Naive B cell (primary cell): ENCODE data around the gene PRR12. TPM values are rescaled to one million over a fixed set of nuclear protein-coding genes. Genes with fewer than 3 reads are reported as not detected.
"Not testable (repeated sequence)": the region's sequence is repeated elsewhere in the genome, so short reads cannot be mapped to it uniquely, and the experiment has no call there.

Source experiments
- ATAC-seq, 2 donors: fragments of 150-1000 bp; cut with Tn5 transposase; 2 replicates each; pipeline ENCODE4 v1.10.0; 2021; ENCODE audit warnings: low read depth in 2 of 2, mild to moderate bottlenecking in 2 of 2, moderate library complexity in 2 of 2
- DNase-seq: peaks from one replicate; pipeline ENCODE4 v3.0.0; 2022
- H3K27ac Mint-ChIP-seq, 6 donors: one replicate each; pipeline ENCODE4 v1.8.0; 2020 to 2022; ENCODE audit warnings: mild to moderate bottlenecking in 6 of 6, mixed read lengths in 6 of 6, moderate library complexity in 5 of 6, inconsistent platforms in 2 of 6
- H3K27me3 Mint-ChIP-seq, 3 donors: one replicate each; pipeline ENCODE4 v1.8.0; 2021 to 2022; ENCODE audit warnings: mixed read lengths in 3 of 3, mild to moderate bottlenecking in 1 of 3
- H3K36me3 Mint-ChIP-seq, 2 donors: one replicate each; pipeline ENCODE4 v1.8.0; 2020 to 2022; ENCODE audit warnings: mixed read lengths in 2 of 2, inconsistent platforms in 1 of 2, mild to moderate bottlenecking in 1 of 2
- H3K4me1 Mint-ChIP-seq, 3 donors: one replicate each; pipeline ENCODE4 v1.8.0; 2020 to 2022; ENCODE audit warnings: mixed read lengths in 3 of 3, inconsistent platforms in 1 of 3, mild to moderate bottlenecking in 1 of 3, moderate library complexity in 1 of 3
- H3K4me3 Mint-ChIP-seq, 8 donors: one replicate each; pipeline ENCODE4 v1.8.0; 2020 to 2022; ENCODE audit warnings: mild to moderate bottlenecking in 8 of 8, mixed read lengths in 8 of 8, moderate library complexity in 8 of 8, inconsistent platforms in 2 of 8
- H3K9me3 Mint-ChIP-seq, 7 donors: one replicate each; pipeline ENCODE4 v1.8.0; 2020 to 2022; ENCODE audit warnings: mixed read lengths in 7 of 7, mild to moderate bottlenecking in 5 of 7, inconsistent platforms in 2 of 7, moderate library complexity in 1 of 7
- polyA plus RNA-seq, 6 donors: library from polyadenylated mRNA; unstranded; fragments of 300-500 nt; fragmentation: Illumina TruSeq; gene quantifications; one replicate each; pipeline ENCODE4 v1.2.3, GENCODE V29; 2021; ENCODE audit warnings: low read depth in 6 of 6

Gene PRR12
- polyA plus RNA-seq, 6 donors from 2014 or later: 0.09 to 0.77 (median 0.29) TPM

DNA sequence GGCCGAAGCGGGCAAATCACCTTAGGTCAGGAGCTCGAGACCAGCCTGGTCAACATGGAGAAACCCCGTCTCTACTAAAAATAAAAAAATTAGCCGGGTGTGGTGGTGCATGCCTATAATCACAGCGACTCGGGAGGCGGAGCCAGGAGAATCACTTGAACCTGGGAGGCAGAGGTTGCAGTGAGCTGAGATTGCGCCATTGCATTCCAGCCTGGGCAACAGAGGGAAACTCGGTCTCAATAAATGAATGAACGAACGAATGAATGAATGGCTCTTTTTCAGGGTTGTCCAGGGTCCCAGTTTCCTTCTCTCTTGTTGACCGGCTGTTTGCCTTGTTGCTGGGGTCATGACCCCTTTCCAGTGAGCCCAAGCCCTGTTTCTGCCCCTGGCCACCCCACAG, 26.9 kb downstream of the PRR12 start:
- Mint-ChIP-seq H3K4me1 (peaks cover 0 to 19% (median 0%) of the 10 kb centered on the region in 3 donors), H3K27ac (peak overlapping the region in 1 of 6 donors; percentile 27), H3K36me3 (peaks cover 0 to 31% of the 10 kb centered on the region in 2 donors)
- H3K9me3 Mint-ChIP-seq, DNase-seq, H3K4me3 Mint-ChIP-seq, ATAC-seq, H3K27me3 Mint-ChIP-seq: not testable (repeated sequence)

GRCh38 chr19:49624967-49625910, 34.3 kb downstream of the PRR12 start:
- Mint-ChIP-seq H3K4me1 (peaks cover 0 to 5% (median 3%) of the 10 kb centered on the region in 3 donors), H3K36me3 (no peaks in the 10 kb centered on the region), H3K4me3 (no peak overlapping the region), H3K27me3 (no peaks in the 10 kb centered on the region), H3K27ac (peak overlapping the region in 1 of 6 donors; percentile 82), H3K9me3 (no peaks in the 10 kb centered on the region)
- no peak for ATAC-seq
- DNase-seq: no peak

- ATAC-seq: no peak
- H3K9me3 Mint-ChIP-seq: no peaks in the 10 kb centered on the region
Observed at GRCh38 chr19:49626226-49626625, 35.2 kb downstream of the PRR12 start.

DNA sequence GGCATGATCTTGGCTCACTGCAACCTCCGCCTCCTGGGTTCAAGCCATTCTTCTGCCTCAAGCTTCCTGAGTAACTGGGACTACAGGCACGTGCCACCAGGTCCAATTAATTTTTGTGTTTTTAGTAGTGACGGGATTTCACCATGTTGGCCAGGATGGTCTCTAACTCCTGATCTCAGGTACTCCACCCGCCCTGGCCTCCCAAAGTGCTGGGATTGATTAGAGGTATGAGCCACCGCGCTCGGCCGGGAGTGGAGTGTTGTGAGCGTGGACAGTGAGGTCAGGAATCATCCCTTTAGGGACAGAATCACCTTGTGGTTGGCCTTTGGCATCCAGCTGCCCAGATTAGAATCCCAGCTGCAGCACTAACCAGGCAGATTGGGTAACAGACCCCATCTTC, 38.7 kb downstream of the PRR12 start:
- H3K27me3 Mint-ChIP-seq: no peaks in the 10 kb centered on the region
- ATAC-seq (no peak), DNase-seq (no peak)
- no peak overlapping the region for H3K4me3 Mint-ChIP-seq
- peak overlapping the region in 5 of 6 donors; percentile 12 to 82 (median 63) for H3K27ac Mint-ChIP-seq
- H3K9me3 Mint-ChIP-seq: no peaks in the 10 kb centered on the region
- H3K4me1 Mint-ChIP-seq: peaks cover 0 to 3% (median 0%) of the 10 kb centered on the region in 3 donors
- no peaks in the 10 kb centered on the region for H3K36me3 Mint-ChIP-seq

More at GRCh38 chr19:49626226-49626625, 35.2 kb downstream of the PRR12 start:
- DNase-seq: no peak
- peak overlapping the region in 1 of 8 donors; percentile 29 for H3K4me3 Mint-ChIP-seq
- no peak overlapping the region for H3K27ac Mint-ChIP-seq
- no peaks in the 10 kb centered on the region for H3K36me3 Mint-ChIP-seq
- H3K27me3 Mint-ChIP-seq: no peaks in the 10 kb centered on the region
- H3K4me1 Mint-ChIP-seq: peaks cover 0 to 5% (median 3%) of the 10 kb centered on the region in 3 donors

GRCh38 chr19:49631014-49631588, 40.1 kb downstream of the PRR12 start:
- no peak overlapping the region for H3K4me3 Mint-ChIP-seq
- no peak for DNase-seq
- no peak for ATAC-seq
- H3K27ac Mint-ChIP-seq: peak overlapping the region in 5 of 6 donors; percentile 9 to 73 (median 29)
- peaks cover 0 to 7% (median 0%) of the 10 kb centered on the region in 3 donors for H3K4me1 Mint-ChIP-seq
- no peaks in the 10 kb centered on the region for H3K27me3 Mint-ChIP-seq
- no peaks in the 10 kb centered on the region for H3K36me3 Mint-ChIP-seq
- H3K9me3 Mint-ChIP-seq: no peaks in the 10 kb centered on the region

GRCh38 chr19:49631610-49632192, 40.7 kb downstream of the PRR12 start:
- Mint-ChIP-seq H3K4me3 (peak overlapping the region in 1 of 8 donors; percentile 33), H3K36me3 (no peaks in the 10 kb centered on the region), H3K27me3 (no peaks in the 10 kb centered on the region), H3K9me3 (no peaks in the 10 kb centered on the region), H3K27ac (peak overlapping the region in 2 of 6 donors; percentile 15 to 86), H3K4me1 (peaks cover 0 to 7% (median 0%) of the 10 kb centered on the region in 3 donors)
- DNase-seq: no peak
- no peak for ATAC-seq

DNA sequence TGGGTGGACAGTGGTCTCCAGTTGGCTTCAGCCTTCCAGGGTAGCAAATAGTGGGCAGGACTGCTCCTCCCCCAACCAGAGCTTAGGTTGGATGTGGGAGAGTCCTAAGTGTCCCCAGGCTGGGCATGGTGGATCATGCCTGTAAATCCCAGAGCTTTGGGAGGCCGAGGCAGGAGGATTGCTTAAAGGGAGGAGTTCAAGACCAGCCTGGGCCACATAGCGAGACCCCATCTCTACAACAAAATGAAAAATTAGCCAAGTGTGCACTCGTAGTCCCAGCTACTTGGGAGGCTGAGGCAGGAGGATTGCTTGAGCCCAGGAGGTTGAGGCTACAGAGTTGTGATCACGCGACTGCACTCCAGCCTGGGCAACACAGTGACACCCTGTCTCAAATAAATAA, 41.6 kb downstream of the PRR12 start:
- no peaks in the 10 kb centered on the region for H3K36me3 Mint-ChIP-seq
- no peaks in the 10 kb centered on the region for H3K9me3 Mint-ChIP-seq
- no peak overlapping the region for H3K4me3 Mint-ChIP-seq
- no peak for ATAC-seq
- no peaks in the 10 kb centered on the region for H3K27me3 Mint-ChIP-seq
- H3K27ac Mint-ChIP-seq: peak overlapping the region in 1 of 6 donors; percentile 29
- no peak for DNase-seq
- H3K4me1 Mint-ChIP-seq: peaks cover 2 to 9% (median 4%) of the 10 kb centered on the region in 3 donors

DNA sequence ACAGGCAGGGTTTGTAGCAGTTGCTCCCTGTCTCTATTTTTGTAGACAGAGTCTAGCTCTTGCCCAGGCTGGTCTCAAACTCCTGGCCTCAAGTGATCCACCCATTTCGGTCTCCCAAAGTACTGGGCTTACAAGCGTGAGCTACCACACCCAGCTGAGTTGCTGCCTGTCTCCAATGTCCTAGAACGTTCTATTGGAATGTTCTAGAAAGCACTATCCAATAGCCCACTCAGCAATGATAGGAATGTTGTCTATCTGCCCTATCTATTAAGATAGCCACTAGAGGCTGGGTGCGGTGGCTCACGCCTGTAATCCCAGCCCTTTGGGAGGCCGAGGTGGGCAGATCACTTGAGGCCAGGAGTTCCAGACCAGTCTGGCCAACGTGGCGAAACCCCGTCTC, 42.3 kb downstream of the PRR12 start:
- not testable (repeated sequence) for H3K36me3 Mint-ChIP-seq, H3K27ac Mint-ChIP-seq, H3K9me3 Mint-ChIP-seq, DNase-seq, ATAC-seq, H3K27me3 Mint-ChIP-seq, H3K4me3 Mint-ChIP-seq
- H3K4me1 Mint-ChIP-seq: peaks cover 7 to 15% (median 11%) of the 10 kb centered on the region in 3 donors

- Mint-ChIP-seq H3K27ac (peak overlapping the region in 1 of 6 donors; percentile 61), H3K9me3 (no peaks in the 10 kb centered on the region), H3K4me3 (peak overlapping the region in 1 of 8 donors; percentile 19), H3K4me1 (peaks cover 23 to 30% (median 30%) of the 10 kb centered on the region in 3 donors), H3K27me3 (peaks cover 0 to 5% (median 0%) of the 10 kb centered on the region in 3 donors), H3K36me3 (no peaks in the 10 kb centered on the region)
- ATAC-seq: no peak
- DNase-seq: no peak
Observed at GRCh38 chr19:49635530-49636232, 44.7 kb downstream of the PRR12 start.

GRCh38 chr19:49636233-49636932, 45.4 kb downstream of the PRR12 start:
- Mint-ChIP-seq H3K36me3 (no peaks in the 10 kb centered on the region), H3K4me3 (peak overlapping the region in 1 of 8 donors; percentile 19), H3K27ac (peak overlapping the region in 2 of 6 donors; percentile 20 to 41), H3K4me1 (peaks cover 27 to 37% (median 35%) of the 10 kb centered on the region in 3 donors), H3K9me3 (no peaks in the 10 kb centered on the region), H3K27me3 (peaks cover 0 to 5% (median 0%) of the 10 kb centered on the region in 3 donors)
- DNase-seq: no peak
- ATAC-seq: no peak

- Mint-ChIP-seq H3K27ac (peak overlapping the region in 5 of 6 donors; percentile 53 to 99 (median 88)), H3K4me3 (peak overlapping the region; percentile 49 to 99 (median 78))
- no peak for ATAC-seq
Observed at GRCh38 chr19:49637821-49638738, 47.1 kb downstream of the PRR12 start.

More at GRCh38 chr19:49637821-49638738, 47.1 kb downstream of the PRR12 start:
- no peaks in the 10 kb centered on the region for H3K9me3 Mint-ChIP-seq
- H3K27me3 Mint-ChIP-seq: peaks cover 0 to 5% (median 0%) of the 10 kb centered on the region in 3 donors
- peaks cover 34 to 50% (median 42%) of the 10 kb centered on the region in 3 donors for H3K4me1 Mint-ChIP-seq
- H3K36me3 Mint-ChIP-seq: no peaks in the 10 kb centered on the region
- DNase-seq: no peak
